ENCODE data around the gene KCNJ8. TPM values are rescaled to one million over a fixed set of nuclear protein-coding genes. Genes with fewer than 3 reads are reported as not detected.
"Not testable (repeated sequence)": the region's sequence is repeated elsewhere in the genome, so short reads cannot be mapped to it uniquely, and the experiment has no call there.

The KCNJ8 gene
- total RNA-seq, 4 donors from 2014 or later = 5.4 to 47.1 (median 12.6) TPM

DNA sequence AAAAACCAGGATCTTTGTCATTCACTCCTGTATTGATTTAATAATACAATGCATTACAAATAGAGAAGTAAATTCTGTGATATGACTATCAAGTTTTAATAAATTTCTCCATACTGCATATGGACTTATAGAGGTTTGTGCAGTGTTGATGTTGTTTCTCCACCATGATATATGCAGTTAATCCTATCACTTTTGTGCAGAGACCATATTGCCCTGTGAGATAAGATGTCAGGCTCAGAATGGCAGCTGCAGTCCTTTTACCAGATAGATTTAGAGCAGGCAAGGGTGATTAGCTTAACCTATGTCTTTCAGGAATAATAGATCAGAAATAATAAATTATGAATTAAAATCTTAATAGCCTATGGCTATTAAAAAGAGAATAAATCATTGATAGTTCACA, 38.6 kb upstream of the KCNJ8 start:
- intact Hi-C loops (cut with DNase I; ENCODE audit: low total_unique reads) = no loop called here
- DNase-seq (no peak), ATAC-seq (no peak)
- no peaks in the 10 kb centered on the region for H3K9me3 ChIP-seq
- peaks cover 6 to 19% of the 10 kb centered on the region in 2 donors for H3K4me1 ChIP-seq
- in situ Hi-C loops (cut with MboI; ENCODE audit: low sequenced_read_pairs in 4 of 4) = no loop called here
- no peak for TF ChIP-seq POLR2A (IDR thresholded peaks at IDR 0.05)
- TF ChIP-seq, protein P1, sequence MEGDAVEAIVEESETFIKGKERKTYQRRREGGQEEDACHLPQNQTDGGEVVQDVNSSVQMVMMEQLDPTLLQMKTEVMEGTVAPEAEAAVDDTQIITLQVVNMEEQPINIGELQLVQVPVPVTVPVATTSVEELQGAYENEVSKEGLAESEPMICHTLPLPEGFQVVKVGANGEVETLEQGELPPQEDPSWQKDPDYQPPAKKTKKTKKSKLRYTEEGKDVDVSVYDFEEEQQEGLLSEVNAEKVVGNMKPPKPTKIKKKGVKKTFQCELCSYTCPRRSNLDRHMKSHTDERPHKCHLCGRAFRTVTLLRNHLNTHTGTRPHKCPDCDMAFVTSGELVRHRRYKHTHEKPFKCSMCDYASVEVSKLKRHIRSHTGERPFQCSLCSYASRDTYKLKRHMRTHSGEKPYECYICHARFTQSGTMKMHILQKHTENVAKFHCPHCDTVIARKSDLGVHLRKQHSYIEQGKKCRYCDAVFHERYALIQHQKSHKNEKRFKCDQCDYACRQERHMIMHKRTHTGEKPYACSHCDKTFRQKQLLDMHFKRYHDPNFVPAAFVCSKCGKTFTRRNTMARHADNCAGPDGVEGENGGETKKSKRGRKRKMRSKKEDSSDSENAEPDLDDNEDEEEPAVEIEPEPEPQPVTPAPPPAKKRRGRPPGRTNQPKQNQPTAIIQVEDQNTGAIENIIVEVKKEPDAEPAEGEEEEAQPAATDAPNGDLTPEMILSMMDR (IDR thresholded peaks at IDR 0.05 in 4 of 5, conservative IDR thresholded peaks at IDR 0.05 in 1 of 5) = no peak
- H3K4me3 ChIP-seq = no peak overlapping the region
- H3K36me3 ChIP-seq = peaks cover 0 to 34% of the 10 kb centered on the region in 2 donors
- H3K27ac ChIP-seq = peak overlapping the region; percentile 70 to 87 (median 74)
- no peaks in the 10 kb centered on the region for H3K27me3 ChIP-seq

DNA sequence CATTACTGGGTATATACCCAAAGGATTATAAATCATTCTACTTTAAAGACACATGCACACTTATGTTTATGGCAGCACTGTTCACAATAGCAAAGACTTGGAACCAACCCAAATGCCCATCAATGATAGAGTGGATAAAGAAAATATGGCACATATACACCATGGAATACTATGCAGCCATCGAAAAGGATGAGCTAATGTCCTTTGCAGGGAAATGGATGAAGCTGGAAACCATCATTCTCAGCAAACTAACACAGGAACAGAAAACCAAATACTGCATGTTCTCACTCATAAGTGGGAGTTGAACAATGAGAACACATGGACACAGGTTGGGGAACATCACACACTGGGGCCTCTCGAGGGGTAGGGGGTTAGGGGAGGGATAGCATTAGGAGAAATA, 37.8 kb upstream of the KCNJ8 start:
- H3K27me3 ChIP-seq; intact Hi-C loops (cut with DNase I; ENCODE audit: low total_unique reads); in situ Hi-C loops (cut with MboI; ENCODE audit: low sequenced_read_pairs in 4 of 4); DNase-seq; H3K9me3 ChIP-seq; H3K4me3 ChIP-seq; ATAC-seq: not testable (repeated sequence)
- peak overlapping the region; percentile 6 to 87 (median 74) for H3K27ac ChIP-seq
- peaks cover 0 to 40% of the 10 kb centered on the region in 2 donors for H3K36me3 ChIP-seq
- peaks cover 6 to 19% of the 10 kb centered on the region in 2 donors for H3K4me1 ChIP-seq

DNA sequence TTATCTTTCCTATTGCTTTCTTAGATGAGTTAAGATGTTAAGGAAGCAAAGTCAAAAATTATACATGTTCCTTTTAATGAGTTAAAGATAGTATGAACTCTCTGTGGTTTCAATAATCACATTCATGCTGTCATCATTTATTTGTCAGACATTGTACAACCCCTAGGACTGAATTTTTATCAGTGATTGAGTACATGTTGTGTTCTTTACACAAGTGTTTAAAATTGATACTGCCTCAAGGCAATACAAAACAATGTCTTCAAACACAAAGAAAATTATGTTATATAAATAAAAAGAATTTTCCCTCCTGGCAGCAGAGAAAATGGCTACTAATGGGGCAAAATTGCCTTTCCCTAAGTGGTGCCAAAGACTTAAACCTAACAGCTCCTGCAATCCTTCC, 34.6 kb upstream of the KCNJ8 start:
- Histone ChIP-seq H3K36me3 (peaks cover 0 to 63% of the 10 kb centered on the region in 2 donors), H3K27ac (peak overlapping the region in 2 of 4 donors; percentile 8 to 25)
- no peak for TF ChIP-seq POLR2A (IDR thresholded peaks at IDR 0.05)
- TF ChIP-seq, protein P1 (IDR thresholded peaks at IDR 0.05 in 4 of 5, conservative IDR thresholded peaks at IDR 0.05 in 1 of 5) = no peak

DNA sequence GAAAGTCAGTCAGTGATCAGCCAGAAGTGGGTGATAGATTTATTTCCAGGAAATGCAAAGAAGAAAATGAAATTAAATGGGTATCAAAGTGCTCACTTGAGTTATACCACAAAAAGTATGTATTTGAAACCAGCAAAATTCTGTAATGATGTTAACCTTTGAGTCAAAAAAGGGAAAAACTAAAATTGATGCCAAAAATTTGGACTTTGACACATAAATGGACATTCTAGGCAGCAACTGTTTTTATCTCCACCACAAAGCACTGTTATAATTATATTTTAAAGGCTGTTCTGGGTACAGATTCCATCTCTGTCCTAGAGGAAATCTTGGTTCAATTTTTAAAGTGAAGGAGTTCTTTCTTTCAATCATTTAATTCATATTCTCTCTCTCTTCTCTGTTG, 31.7 kb upstream of the KCNJ8 start:
- Histone ChIP-seq H3K27ac (no peak overlapping the region), H3K36me3 (peaks cover 0 to 61% of the 10 kb centered on the region in 2 donors), H3K9me3 (no peaks in the 10 kb centered on the region), H3K27me3 (no peaks in the 10 kb centered on the region), H3K4me3 (no peak overlapping the region), H3K4me1 (no peaks in the 10 kb centered on the region)
- no peak for TF ChIP-seq POLR2A (IDR thresholded peaks at IDR 0.05)
- TF ChIP-seq, protein P1 (IDR thresholded peaks at IDR 0.05 in 4 of 5, conservative IDR thresholded peaks at IDR 0.05 in 1 of 5) = no peak
- ATAC-seq = no peak
- intact Hi-C loops (cut with DNase I; ENCODE audit: low total_unique reads) = no loop called here
- in situ Hi-C loops (cut with MboI; ENCODE audit: low sequenced_read_pairs in 4 of 4) = no loop called here
- no peak for DNase-seq

More for the DNA sequence above, 34.6 kb upstream of the KCNJ8 start:
- Histone ChIP-seq H3K4me3 (no peak overlapping the region), H3K27me3 (no peaks in the 10 kb centered on the region), H3K4me1 (peaks cover 2 to 4% of the 10 kb centered on the region in 2 donors), H3K9me3 (no peaks in the 10 kb centered on the region)
- in situ Hi-C loops (cut with MboI; ENCODE audit: low sequenced_read_pairs in 4 of 4) = no loop called here
- DNase-seq (no peak), ATAC-seq (no peak)
- intact Hi-C loops (cut with DNase I; ENCODE audit: low total_unique reads) = no loop called here

DNA sequence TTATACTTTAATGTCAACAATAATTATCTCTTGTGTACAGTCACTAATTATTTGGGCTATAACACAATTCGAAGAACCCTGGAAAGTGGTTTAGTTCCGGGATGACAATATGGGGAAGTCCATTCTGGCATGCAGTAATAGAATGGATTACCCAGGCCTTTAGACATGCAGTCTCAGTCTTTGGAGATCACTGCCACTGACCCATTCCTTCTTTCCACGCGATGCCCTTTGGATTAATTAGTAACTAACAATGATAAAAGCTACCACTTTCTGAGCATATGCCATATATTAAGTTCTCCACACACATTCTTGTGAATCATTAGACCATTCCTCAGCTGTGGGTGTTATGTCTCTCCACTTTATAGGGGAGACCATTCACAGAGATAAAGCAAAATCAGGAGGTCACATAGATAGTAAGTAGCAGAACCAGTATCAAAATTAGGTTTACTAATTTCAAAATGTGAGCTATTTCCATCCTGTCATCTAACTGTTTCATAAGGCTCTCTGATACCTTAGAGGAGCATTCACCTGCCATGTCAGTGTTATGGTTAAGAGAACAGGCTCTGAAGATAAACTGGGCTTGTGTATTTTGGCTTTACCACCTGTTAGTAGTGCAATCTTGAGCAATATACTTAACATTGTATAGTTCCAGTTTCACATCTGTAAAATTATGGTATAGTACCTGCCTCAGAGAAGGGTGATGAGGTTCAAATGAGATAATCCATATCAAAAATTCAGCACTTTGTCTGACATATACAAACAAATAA, 27.2 kb upstream of the KCNJ8 start:
- intact Hi-C loops (cut with DNase I; ENCODE audit: low total_unique reads) (no loop called here), in situ Hi-C loops (cut with MboI; ENCODE audit: low sequenced_read_pairs in 4 of 4) (no loop called here)
- TF ChIP-seq POLR2A (IDR thresholded peaks at IDR 0.05) = no peak
- TF ChIP-seq, protein P1 (IDR thresholded peaks at IDR 0.05 in 4 of 5, conservative IDR thresholded peaks at IDR 0.05 in 1 of 5) = no peak
- H3K27me3 ChIP-seq = no peaks in the 10 kb centered on the region
- ATAC-seq (no peak), DNase-seq (no peak)
- H3K4me3 ChIP-seq = no peak overlapping the region
- peaks cover 4 to 38% of the 10 kb centered on the region in 2 donors for H3K36me3 ChIP-seq
- peak overlapping the region in 1 of 4 donors; percentile 4 for H3K27ac ChIP-seq
- no peaks in the 10 kb centered on the region for H3K9me3 ChIP-seq
- H3K4me1 ChIP-seq = no peaks in the 10 kb centered on the region

All from gastrocnemius medialis (tissue), 4 donors.